RWPE2 (cell line): ENCODE measurements around the gene MLXIP.

Experiments used
- ATAC-seq: fragments of 200-7000 bp; cut with Tn5 transposase; 3 replicates; pipeline ENCODE4 v1.9.1; 2021; ENCODE audit warnings: low read depth
- DNase-seq: peaks from one replicate; pipeline ENCODE4 v3.0.0-alpha.2; 2020; ENCODE audit warnings: low spot score
- H3K27ac ChIP-seq: fragments of 450-650 bp; 2 replicates; pipeline ENCODE4 v1.5.1; 2017; ENCODE audit warnings: mild to moderate bottlenecking; ENCODE audit not compliant: poor library complexity, severe bottlenecking
- H3K27me3 ChIP-seq: fragments of 250-450 bp; sonication (Bioruptor Pico); 2 replicates; pipeline ENCODE4 v1.5.1; 2021; ENCODE audit warnings: mild to moderate bottlenecking, moderate library complexity; ENCODE audit not compliant: insufficient read depth, poor library complexity, severe bottlenecking
- H3K36me3 ChIP-seq: fragments of 250-450 bp; sonication (Bioruptor Pico); 2 replicates; pipeline ENCODE4 v1.5.1; 2020; ENCODE audit warnings: low read depth, mild to moderate bottlenecking, moderate library complexity
- H3K4me1 ChIP-seq: fragments of 250-450 bp; sonication (Bioruptor Pico); 2 replicates; pipeline ENCODE4 v1.5.1; 2021; ENCODE audit warnings: mild to moderate bottlenecking, moderate library complexity; ENCODE audit not compliant: insufficient read depth, poor library complexity, severe bottlenecking
- H3K4me3 ChIP-seq: fragments of 250-450 bp; sonication (Bioruptor Pico); 2 replicates; pipeline ENCODE4 v1.5.1; 2021; ENCODE audit warnings: mild to moderate bottlenecking, moderate library complexity; ENCODE audit not compliant: severe bottlenecking
- H3K9me3 ChIP-seq: fragments of 250-450 bp; sonication (Bioruptor Pico); 2 replicates; pipeline ENCODE4 v1.5.1; 2021; ENCODE audit warnings: mild to moderate bottlenecking, moderate library complexity; ENCODE audit not compliant: severe bottlenecking
- CTCF ChIP-seq: fragments of 450-650 bp; IDR thresholded peaks from one replicate; pipeline ENCODE4 v1.5.1; 2017; ENCODE audit warnings: mild to moderate bottlenecking, moderate library complexity; ENCODE audit not compliant: poor library complexity, severe bottlenecking

MLXIP gene

GRCh38 chr12:122078141-122079032, at the start of gene MLXIP:
TSS of gene MLXIP (plus strand) at chr12:122078756. CDS start at chr12:122078854, 98 bp downstream.
- TF ChIP-seq CTCF: no peak
- Histone ChIP-seq H3K27ac (peak within 1 kb of the TSS; percentile 93), H3K9me3 (no peaks in the 10 kb centered on the region), H3K4me3 (peak within 1 kb of the TSS; percentile 92), H3K27me3 (no peaks in the 10 kb centered on the region), H3K4me1 (peaks cover 19% of the 10 kb centered on the region), H3K36me3 (peaks cover 14% of the 10 kb centered on the region)
- peak; percentile 50 for ATAC-seq
- peak; percentile 88 for DNase-seq

GRCh38 chr12:122028905-122029560, 49.5 kb upstream of the MLXIP start:
- H3K9me3 ChIP-seq: no peaks in the 10 kb centered on the region
- H3K36me3 ChIP-seq: peaks cover 12% of the 10 kb centered on the region
- H3K27ac ChIP-seq: peak overlapping the region; percentile 63
- no peaks in the 10 kb centered on the region for H3K27me3 ChIP-seq
- ATAC-seq (no peak), DNase-seq (no peak)
- peaks cover 27% of the 10 kb centered on the region for H3K4me1 ChIP-seq
- no peak for TF ChIP-seq CTCF
- H3K4me3 ChIP-seq: no peak overlapping the region

GRCh38 chr12:122029620-122030423, 48.7 kb upstream of the MLXIP start:
- Histone ChIP-seq H3K27ac (peak overlapping the region; percentile 63), H3K36me3 (peaks cover 13% of the 10 kb centered on the region), H3K9me3 (no peaks in the 10 kb centered on the region), H3K4me1 (peaks cover 26% of the 10 kb centered on the region), H3K27me3 (no peaks in the 10 kb centered on the region), H3K4me3 (no peak overlapping the region)
- DNase-seq: no peak
- ATAC-seq: peak; percentile 88
- no peak for TF ChIP-seq CTCF

- Histone ChIP-seq H3K4me3 (no peak overlapping the region), H3K9me3 (no peaks in the 10 kb centered on the region), H3K27me3 (no peaks in the 10 kb centered on the region), H3K36me3 (peaks cover 20% of the 10 kb centered on the region), H3K4me1 (peaks cover 32% of the 10 kb centered on the region), H3K27ac (peak overlapping the region; percentile 63)
- ATAC-seq (no peak; the same call in 2 of the 3 replicates), DNase-seq (no peak)
- TF ChIP-seq CTCF: no peak
Measured at GRCh38 chr12:122030424-122031035, 48.0 kb upstream of the MLXIP start.
